SJSA1 (cell line): Measurements from ENCODE around the gene FADD. TPM values are rescaled to one million over a fixed set of nuclear protein-coding genes. Genes with fewer than 3 reads are reported as not detected.
"Not testable (repeated sequence)": the region's sequence is repeated elsewhere in the genome, so short reads cannot be mapped to it uniquely, and the experiment has no call there.

ENCODE experiments used
- DNase-seq, 2 experiments: peaks; one replicate each; pipeline ENCODE4 v3.0.0-alpha.2; 2015 to 2020; ENCODE audit warnings: low spot score in 2 of 2, low read depth in 1 of 2
- H3K27ac ChIP-seq: fragments of 250-450 bp; sonication (Bioruptor Pico); 2 replicates; pipeline ENCODE4 v1.5.1; 2020; ENCODE audit warnings: mild to moderate bottlenecking, moderate library complexity
- H3K27me3 ChIP-seq: fragments of 250-450 bp; sonication (Bioruptor Pico); replicated peaks from 2 replicates; pipeline ENCODE4 v1.5.1; 2020; ENCODE audit warnings: mild to moderate bottlenecking, moderate library complexity
- H3K36me3 ChIP-seq: fragments of 250-450 bp; sonication (Bioruptor Pico); 2 replicates; pipeline ENCODE4 v1.5.1; 2020; ENCODE audit warnings: mild to moderate bottlenecking
- H3K4me1 ChIP-seq: fragments of 250-450 bp; sonication (Bioruptor Pico); replicated peaks from 2 replicates; pipeline ENCODE4 v1.6.1; 2021; ENCODE audit warnings: mild to moderate bottlenecking
- H3K4me3 ChIP-seq: fragments of 250-450 bp; sonication (Bioruptor Pico); 2 replicates; pipeline ENCODE4 v1.5.1; 2020; ENCODE audit warnings: mild to moderate bottlenecking
- H3K9me3 ChIP-seq: fragments of 250-450 bp; sonication (Bioruptor Pico); replicated peaks from 2 replicates; pipeline ENCODE4 v1.5.1; 2020; ENCODE audit warnings: mild to moderate bottlenecking
- total RNA-seq: library from RNA; depleted of rRNA; stranded (reverse); fragments of >200 nt; shearing (Covaris generic); gene quantifications from 2 replicates; pipeline ENCODE4 v1.2.3, GENCODE V29; 2014

FADD gene
- total RNA-seq, 1 experiment from 2014 or later, result 147 TPM

DNA sequence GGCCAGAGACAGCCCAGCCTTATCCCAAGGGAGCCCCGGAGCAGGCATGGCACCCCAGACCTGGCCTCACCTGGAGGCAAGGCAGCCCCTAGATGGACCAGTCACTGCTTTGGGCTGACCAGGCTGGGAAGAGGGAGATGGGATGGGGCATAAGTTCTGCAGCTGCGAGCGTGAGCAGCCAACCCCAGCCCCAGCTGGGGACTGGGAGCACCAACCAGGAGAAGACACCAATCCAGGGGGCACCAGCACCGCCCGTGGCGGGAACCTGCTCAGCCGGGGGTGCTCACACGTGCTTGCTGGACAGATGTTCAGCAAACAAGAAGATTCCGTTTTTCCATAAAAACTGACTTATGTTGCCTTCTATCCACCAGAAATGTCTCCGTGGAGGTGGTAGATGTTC is 16.2 kb upstream of the FADD start:
- H3K27me3 ChIP-seq, result peaks cover 59% of the 10 kb centered on the region

GRCh38 chr11:70187771-70188170 is 15.3 kb upstream of the FADD start:
- no peaks in the 10 kb centered on the region for H3K36me3 ChIP-seq
- no peaks in the 10 kb centered on the region for H3K9me3 ChIP-seq
- H3K27me3 ChIP-seq, result peaks cover 54% of the 10 kb centered on the region
- no peak overlapping the region for H3K27ac ChIP-seq
- H3K4me3 ChIP-seq, result no peak overlapping the region
- no peak for DNase-seq
- H3K4me1 ChIP-seq, result no peaks in the 10 kb centered on the region

More for the DNA sequence above, 16.2 kb upstream of the FADD start:
- DNase-seq, result no peak
- no peaks in the 10 kb centered on the region for H3K36me3 ChIP-seq
- H3K9me3 ChIP-seq, result no peaks in the 10 kb centered on the region
- H3K4me1 ChIP-seq, result no peaks in the 10 kb centered on the region
- H3K27ac ChIP-seq, result no peak overlapping the region
- H3K4me3 ChIP-seq, result no peak overlapping the region

DNA sequence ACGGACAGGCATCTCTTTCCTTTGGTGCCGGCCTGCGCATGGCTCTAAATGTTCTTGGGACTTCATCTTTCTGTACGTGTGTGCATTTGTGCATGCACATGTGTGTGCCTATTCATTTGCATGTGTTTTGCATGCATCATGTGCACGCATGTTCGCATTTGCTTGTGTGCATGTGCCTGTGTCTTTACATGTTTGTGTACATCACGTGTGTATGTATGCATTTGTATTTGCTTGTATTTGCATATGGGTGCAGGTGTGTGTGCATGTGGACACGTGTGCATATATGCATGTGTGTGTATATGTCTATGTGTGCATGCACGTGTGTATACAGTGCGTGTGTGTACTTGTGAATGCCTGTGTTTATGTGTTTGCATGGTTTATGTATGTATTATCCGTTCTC is 13.5 kb upstream of the FADD start:
- H3K4me1 ChIP-seq, result no peaks in the 10 kb centered on the region
- no peaks in the 10 kb centered on the region for H3K9me3 ChIP-seq
- no peak for DNase-seq
- no peak overlapping the region for H3K4me3 ChIP-seq
- H3K36me3 ChIP-seq, result no peaks in the 10 kb centered on the region
- H3K27me3 ChIP-seq, result peaks cover 38% of the 10 kb centered on the region
- no peak overlapping the region for H3K27ac ChIP-seq

DNA sequence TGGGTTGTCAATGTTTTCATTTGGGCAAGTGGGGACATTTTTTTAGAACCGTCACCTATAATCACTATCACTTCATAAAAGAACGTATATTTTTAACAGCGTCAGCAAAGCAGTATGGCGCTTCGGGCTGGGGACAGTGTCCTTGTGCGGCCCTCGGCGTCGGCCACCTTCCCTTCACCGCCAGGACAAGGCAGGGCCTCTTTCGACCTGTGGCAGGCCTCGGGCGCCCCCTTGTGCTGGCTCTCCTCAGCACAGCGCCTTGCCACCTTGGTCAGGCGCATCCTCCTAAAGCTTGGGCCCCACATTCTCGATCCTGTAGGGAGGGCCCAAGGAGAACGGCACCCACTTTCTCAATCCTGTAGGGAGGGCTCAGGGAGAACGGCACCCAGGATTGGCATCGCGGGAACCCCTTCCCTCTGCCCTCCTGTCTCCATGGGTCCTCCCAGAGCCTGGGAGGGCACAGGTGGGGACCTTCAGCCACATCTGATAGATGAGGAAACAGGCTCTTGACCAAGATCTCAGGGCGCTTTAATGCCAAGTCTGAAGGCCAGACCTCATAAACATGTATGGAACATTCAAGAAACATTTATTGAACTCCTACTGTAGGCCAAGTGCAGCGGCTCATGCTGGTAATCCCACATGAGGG is 11.5 kb upstream of the FADD start:
- Histone ChIP-seq H3K4me3 (no peak overlapping the region), H3K36me3 (no peaks in the 10 kb centered on the region), H3K27me3 (peaks cover 24% of the 10 kb centered on the region), H3K27ac (no peak overlapping the region), H3K9me3 (no peaks in the 10 kb centered on the region), H3K4me1 (no peaks in the 10 kb centered on the region)
- peak; percentile 87 to 93 for DNase-seq

GRCh38 chr11:70192666-70193410 is 10.3 kb upstream of the FADD start:
- no peak overlapping the region for H3K27ac ChIP-seq
- H3K36me3 ChIP-seq, result no peaks in the 10 kb centered on the region
- H3K4me1 ChIP-seq, result no peaks in the 10 kb centered on the region
- no peak overlapping the region for H3K4me3 ChIP-seq
- no peaks in the 10 kb centered on the region for H3K9me3 ChIP-seq
- no peak for DNase-seq
- peaks cover 12% of the 10 kb centered on the region for H3K27me3 ChIP-seq

GRCh38 chr11:70193411-70194292 is 9.4 kb upstream of the FADD start:
- H3K36me3 ChIP-seq, result no peaks in the 10 kb centered on the region
- H3K9me3 ChIP-seq, result no peaks in the 10 kb centered on the region
- DNase-seq, result no peak
- no peak overlapping the region for H3K4me3 ChIP-seq
- H3K27me3 ChIP-seq, result peaks cover 5% of the 10 kb centered on the region
- no peaks in the 10 kb centered on the region for H3K4me1 ChIP-seq
- H3K27ac ChIP-seq, result no peak overlapping the region

- Histone ChIP-seq H3K9me3 (no peaks in the 10 kb centered on the region), H3K27me3 (no peaks in the 10 kb centered on the region), H3K4me1 (peaks cover under 1% of the 10 kb centered on the region; the same call in 1 of the 2 replicates), H3K36me3 (no peaks in the 10 kb centered on the region), H3K4me3 (no peak overlapping the region), H3K27ac (no peak overlapping the region)
- DNase-seq, result no peak
These were observed 8.0 kb upstream of the FADD start for GRCh38 chr11:70194792-70195791.

DNA sequence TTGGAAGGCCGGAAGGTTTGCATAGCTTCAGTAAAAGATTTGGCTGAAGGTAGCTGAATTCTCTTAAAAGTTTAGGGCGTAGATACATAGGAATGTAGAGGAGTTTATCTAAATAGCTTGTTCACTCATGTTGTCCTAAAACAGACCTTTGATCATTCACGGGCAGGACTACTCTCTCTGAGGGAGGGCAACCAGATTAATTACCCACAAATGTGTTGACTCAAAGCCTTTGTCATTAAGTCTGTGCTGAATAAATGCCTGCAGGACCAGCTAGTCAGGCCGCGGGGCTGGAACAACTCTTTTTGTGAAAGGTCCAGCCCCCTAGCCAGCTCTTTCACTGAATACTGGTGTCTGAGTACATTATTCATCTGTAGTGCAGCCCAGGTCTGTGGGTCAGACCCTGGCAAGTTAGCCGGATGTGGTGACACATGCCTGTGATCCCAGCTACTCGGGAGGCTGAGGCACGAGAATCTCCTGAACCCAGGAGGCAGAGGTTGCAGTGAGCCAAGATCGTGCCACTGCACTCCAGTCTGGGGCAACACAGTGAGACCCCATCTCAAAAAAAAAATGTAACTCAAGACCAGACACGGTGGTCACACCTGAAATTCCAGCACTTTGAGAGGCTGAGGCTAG is 2.8 kb upstream of the FADD start:
- H3K9me3 ChIP-seq, result no peaks in the 10 kb centered on the region
- H3K4me1 ChIP-seq, result peaks cover 23% of the 10 kb centered on the region
- no peaks in the 10 kb centered on the region for H3K27me3 ChIP-seq
- no peak overlapping the region for H3K4me3 ChIP-seq
- H3K27ac ChIP-seq, result no peak overlapping the region
- no peak for DNase-seq
- peaks cover 22% of the 10 kb centered on the region for H3K36me3 ChIP-seq

GRCh38 chr11:70201047-70201446 is 2.0 kb upstream of the FADD start:
- not testable (repeated sequence) for H3K27ac ChIP-seq, H3K27me3 ChIP-seq, DNase-seq, H3K9me3 ChIP-seq, H3K4me3 ChIP-seq
- peaks cover 25% of the 10 kb centered on the region for H3K4me1 ChIP-seq
- peaks cover 29% of the 10 kb centered on the region for H3K36me3 ChIP-seq

GRCh38 chr11:70201882-70202861 is 924 bp upstream of the FADD start:
- peaks cover 41% of the 10 kb centered on the region for H3K36me3 ChIP-seq
- no peak overlapping the region for H3K27ac ChIP-seq
- peaks cover 25% of the 10 kb centered on the region for H3K4me1 ChIP-seq
- peak overlapping the region; percentile 85 for H3K4me3 ChIP-seq
- peak in 1 of 2 experiments; percentile 51 for DNase-seq
- no peaks in the 10 kb centered on the region for H3K27me3 ChIP-seq
- no peaks in the 10 kb centered on the region for H3K9me3 ChIP-seq

- DNase-seq, result peak; percentile 98 to 99
These were observed 812 bp downstream of the FADD start for GRCh38 chr11:70203751-70204465.

More at GRCh38 chr11:70203751-70204465, 812 bp downstream of the FADD start:
- no peaks in the 10 kb centered on the region for H3K27me3 ChIP-seq
- peak overlapping the region; percentile 85 for H3K27ac ChIP-seq
- H3K4me3 ChIP-seq, result peak overlapping the region; percentile 85
- no peaks in the 10 kb centered on the region for H3K9me3 ChIP-seq
- peaks cover 58% of the 10 kb centered on the region for H3K36me3 ChIP-seq
- H3K4me1 ChIP-seq, result peaks cover 25% of the 10 kb centered on the region
